Measurements from ENCODE around the gene ENOX1.

DNA sequence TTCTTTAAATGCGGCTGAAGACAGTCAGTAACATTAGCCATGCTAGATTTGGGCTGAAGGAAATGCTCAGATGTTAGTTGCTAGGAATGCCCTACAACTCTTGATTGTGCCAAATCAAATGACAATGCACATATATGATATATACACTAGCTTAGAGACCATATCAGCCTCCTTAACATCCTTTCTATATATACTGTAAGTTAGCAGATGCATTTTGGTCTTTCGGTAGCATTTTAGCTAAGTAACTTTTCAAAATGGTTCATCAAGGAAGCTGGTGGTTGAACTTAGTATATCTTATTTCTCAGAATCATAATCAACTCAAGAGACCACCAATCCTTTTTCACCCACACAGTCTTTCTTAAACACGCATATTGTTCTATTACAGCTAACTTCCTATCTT, 14.1 kb upstream of the ENOX1 start:
- TF ChIP-seq TAF1 (IDR thresholded peaks at IDR 0.05; ENCODE audit: borderline replicate concordance, insufficient read depth, low read length) (no peak), POLR2AphosphoS5 (IDR thresholded peaks at IDR 0.05; ENCODE audit: low read depth, low read length) (no peak)
- TF ChIP-seq, protein P1, sequence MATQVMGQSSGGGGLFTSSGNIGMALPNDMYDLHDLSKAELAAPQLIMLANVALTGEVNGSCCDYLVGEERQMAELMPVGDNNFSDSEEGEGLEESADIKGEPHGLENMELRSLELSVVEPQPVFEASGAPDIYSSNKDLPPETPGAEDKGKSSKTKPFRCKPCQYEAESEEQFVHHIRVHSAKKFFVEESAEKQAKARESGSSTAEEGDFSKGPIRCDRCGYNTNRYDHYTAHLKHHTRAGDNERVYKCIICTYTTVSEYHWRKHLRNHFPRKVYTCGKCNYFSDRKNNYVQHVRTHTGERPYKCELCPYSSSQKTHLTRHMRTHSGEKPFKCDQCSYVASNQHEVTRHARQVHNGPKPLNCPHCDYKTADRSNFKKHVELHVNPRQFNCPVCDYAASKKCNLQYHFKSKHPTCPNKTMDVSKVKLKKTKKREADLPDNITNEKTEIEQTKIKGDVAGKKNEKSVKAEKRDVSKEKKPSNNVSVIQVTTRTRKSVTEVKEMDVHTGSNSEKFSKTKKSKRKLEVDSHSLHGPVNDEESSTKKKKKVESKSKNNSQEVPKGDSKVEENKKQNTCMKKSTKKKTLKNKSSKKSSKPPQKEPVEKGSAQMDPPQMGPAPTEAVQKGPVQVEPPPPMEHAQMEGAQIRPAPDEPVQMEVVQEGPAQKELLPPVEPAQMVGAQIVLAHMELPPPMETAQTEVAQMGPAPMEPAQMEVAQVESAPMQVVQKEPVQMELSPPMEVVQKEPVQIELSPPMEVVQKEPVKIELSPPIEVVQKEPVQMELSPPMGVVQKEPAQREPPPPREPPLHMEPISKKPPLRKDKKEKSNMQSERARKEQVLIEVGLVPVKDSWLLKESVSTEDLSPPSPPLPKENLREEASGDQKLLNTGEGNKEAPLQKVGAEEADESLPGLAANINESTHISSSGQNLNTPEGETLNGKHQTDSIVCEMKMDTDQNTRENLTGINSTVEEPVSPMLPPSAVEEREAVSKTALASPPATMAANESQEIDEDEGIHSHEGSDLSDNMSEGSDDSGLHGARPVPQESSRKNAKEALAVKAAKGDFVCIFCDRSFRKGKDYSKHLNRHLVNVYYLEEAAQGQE (IDR thresholded peaks at IDR 0.05; ENCODE audit: insufficient read depth in 1 of 2, low read depth in 2 of 2, low read length in 2 of 2) = no peak

Data from PFSK-1 (cell line).